Lower leg skin (tissue), 4 donors: Measurements from ENCODE around the gene TLE1. TPM values are rescaled to one million over a fixed set of nuclear protein-coding genes. Genes with fewer than 3 reads are reported as not detected.
"Not testable (repeated sequence)": the region's sequence is repeated elsewhere in the genome, so short reads cannot be mapped to it uniquely, and the experiment has no call there.

Experiments
- DNase-seq, 2 donors: peaks; one replicate each; pipeline ENCODE4 v3.0.0-alpha.2; 2019; ENCODE audit warnings: low spot score in 2 of 2
- H3K4me3 ChIP-seq: fragments of 200-600 bp; sonication (generic); 2 replicates; pipeline ENCODE4 v1.5.1; 2017; ENCODE audit warnings: mild to moderate bottlenecking, low read depth; ENCODE audit not compliant: poor library complexity, severe bottlenecking
- POLR2A ChIP-seq, 2 donors: fragments of 450-650 bp; IDR thresholded peaks; one replicate each; pipeline ENCODE4 v1.6.1; 2016 to 2017; ENCODE audit warnings: antibody characterized with exemption in 2 of 2, mild to moderate bottlenecking in 1 of 2, moderate library complexity in 1 of 2
- WGBS, 2 donors: methylation state at CpG; one replicate each; pipeline ENCODE4 v1.1.5; 2018; 5-methylcytosine and 5-hydroxymethylcytosine counted together
- intact Hi-C: fragments of 100-400 bp; cut with DNase I; formaldehyde crosslinking; loops from one replicate; pipeline ENCODE4 v1.15.0; 2023; ENCODE audit warnings: low total_unique reads
- total RNA-seq, 4 donors: library from RNA; depleted of rRNA; stranded (reverse); fragments of >200 nt; gene quantifications; one replicate each; pipeline ENCODE4 v1.1.0, GENCODE V29; 2016
- TF ChIP-seq, protein P1 (sequence below), 3 donors: fragments of 450-650 bp; IDR thresholded peaks; one replicate each; pipeline ENCODE4 v1.5.1; 2016; ENCODE audit warnings: antibody characterized with exemption in 3 of 3, mild to moderate bottlenecking in 3 of 3, moderate library complexity in 2 of 3

Gene TLE1
- total RNA-seq, 4 donors from 2014 or later = 42.0 to 63.3 (median 43.7) TPM

- DNase-seq = no peak
- WGBS, 2 donors = 83 to 86% methylated on average over 7 of the region's 7 CpGs
- intact Hi-C loops = no loop called here
- no peak for TF ChIP-seq POLR2A (IDR thresholded peaks at IDR 0.05)
- TF ChIP-seq, protein P1, sequence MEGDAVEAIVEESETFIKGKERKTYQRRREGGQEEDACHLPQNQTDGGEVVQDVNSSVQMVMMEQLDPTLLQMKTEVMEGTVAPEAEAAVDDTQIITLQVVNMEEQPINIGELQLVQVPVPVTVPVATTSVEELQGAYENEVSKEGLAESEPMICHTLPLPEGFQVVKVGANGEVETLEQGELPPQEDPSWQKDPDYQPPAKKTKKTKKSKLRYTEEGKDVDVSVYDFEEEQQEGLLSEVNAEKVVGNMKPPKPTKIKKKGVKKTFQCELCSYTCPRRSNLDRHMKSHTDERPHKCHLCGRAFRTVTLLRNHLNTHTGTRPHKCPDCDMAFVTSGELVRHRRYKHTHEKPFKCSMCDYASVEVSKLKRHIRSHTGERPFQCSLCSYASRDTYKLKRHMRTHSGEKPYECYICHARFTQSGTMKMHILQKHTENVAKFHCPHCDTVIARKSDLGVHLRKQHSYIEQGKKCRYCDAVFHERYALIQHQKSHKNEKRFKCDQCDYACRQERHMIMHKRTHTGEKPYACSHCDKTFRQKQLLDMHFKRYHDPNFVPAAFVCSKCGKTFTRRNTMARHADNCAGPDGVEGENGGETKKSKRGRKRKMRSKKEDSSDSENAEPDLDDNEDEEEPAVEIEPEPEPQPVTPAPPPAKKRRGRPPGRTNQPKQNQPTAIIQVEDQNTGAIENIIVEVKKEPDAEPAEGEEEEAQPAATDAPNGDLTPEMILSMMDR (IDR thresholded peaks at IDR 0.05) = no peak
- no peak overlapping the region for H3K4me3 ChIP-seq
Observed at GRCh38 chr9:81652058-81652687, 37.2 kb downstream of the TLE1 start.

GRCh38 chr9:81650586-81651515 lies 38.5 kb downstream of the TLE1 start:
- WGBS, 2 donors = 90 to 94% methylated on average over 8 of the region's 8 CpGs
- TF ChIP-seq, protein P1 (IDR thresholded peaks at IDR 0.05) = no peak
- TF ChIP-seq POLR2A (IDR thresholded peaks at IDR 0.05) = no peak
- H3K4me3 ChIP-seq = no peak overlapping the region
- intact Hi-C loops = no loop called here
- DNase-seq = no peak

DNA sequence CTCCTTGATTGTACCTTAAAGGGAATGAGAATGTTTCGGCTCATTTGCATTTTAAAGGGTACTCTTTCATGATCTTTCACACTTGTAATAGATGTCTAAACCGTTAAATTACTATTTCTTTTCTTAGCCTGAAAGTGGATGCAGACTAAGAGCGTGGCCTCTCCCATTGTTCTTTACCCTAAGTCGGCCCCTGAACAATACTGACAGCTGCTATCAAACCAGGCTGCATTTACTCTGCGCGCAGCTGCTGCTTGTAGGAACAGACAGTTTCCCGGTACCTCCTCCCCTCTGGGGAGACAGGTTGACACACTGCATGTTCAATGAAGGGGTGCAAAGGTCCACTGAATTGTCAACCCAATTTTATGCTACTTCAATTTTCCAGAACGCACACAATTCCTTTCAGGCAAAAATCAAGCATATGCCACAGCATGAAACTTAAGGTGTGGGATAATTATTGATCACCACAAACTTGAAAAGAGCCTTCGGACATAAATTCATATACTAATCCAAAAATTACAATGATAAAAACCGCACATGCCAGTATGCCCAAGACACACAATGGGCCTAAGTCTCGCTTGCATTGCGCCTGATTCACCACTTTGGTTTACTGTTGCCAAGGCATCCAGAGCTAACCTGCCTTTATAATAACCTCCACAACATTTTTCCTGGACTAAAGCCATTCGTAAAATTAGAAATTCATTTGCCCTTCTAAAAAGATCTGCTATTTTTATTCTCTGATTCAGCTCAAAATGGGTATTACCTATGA lies 39.7 kb downstream of the TLE1 start:
- DNase-seq = no peak
- WGBS, 2 donors = 73 to 84% methylated on average over 13 of the region's 13 CpGs
- no peak for TF ChIP-seq POLR2A (IDR thresholded peaks at IDR 0.05)
- no peak overlapping the region for H3K4me3 ChIP-seq
- intact Hi-C loops = no loop called here

DNA sequence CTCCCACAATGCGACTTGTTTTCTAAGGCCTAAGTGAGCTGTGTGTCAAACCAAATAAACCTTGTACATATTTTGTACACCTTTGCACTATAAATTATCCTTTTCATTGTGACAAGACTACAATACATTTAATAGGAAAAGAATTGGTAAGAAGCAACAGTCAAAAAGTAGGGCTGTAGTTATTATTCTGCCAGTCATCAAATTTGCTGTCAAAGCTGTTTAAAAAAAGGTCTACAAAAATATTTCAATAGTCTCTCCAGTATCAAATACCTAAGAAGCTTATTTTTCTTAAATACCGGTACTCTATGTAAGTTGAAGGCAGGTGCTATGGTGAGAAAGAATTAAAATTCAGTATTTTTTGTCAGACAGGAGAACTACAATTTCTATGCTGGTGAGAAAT lies 40.5 kb downstream of the TLE1 start:
- intact Hi-C loops = no loop called here
- TF ChIP-seq POLR2A (IDR thresholded peaks at IDR 0.05) = no peak
- TF ChIP-seq, protein P1 (IDR thresholded peaks at IDR 0.05) = no peak
- no peak overlapping the region for H3K4me3 ChIP-seq
- WGBS, 2 donors = 79 to 97% methylated on average over 2 of the region's 2 CpGs
- DNase-seq = no peak

DNA sequence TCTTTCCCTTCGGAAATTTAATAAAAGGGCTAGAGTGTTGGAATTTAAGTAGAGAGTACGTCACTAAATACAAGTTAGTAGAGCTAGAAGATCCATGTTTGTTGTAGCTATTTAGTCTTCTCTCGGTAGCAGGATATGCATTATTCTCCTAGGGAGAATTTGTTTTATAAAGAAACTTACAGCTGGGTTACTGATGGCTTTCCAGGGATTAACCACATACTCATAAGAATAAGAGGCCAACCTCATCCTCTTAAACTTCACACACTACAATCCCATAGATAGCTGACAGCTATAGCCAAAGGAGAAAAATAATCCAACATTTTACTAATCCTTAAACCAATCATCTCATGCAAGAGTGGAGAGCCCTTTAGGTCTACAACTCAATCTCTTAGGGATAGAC lies 43.0 kb downstream of the TLE1 start:
- TF ChIP-seq, protein P1 (IDR thresholded peaks at IDR 0.05) = no peak
- TF ChIP-seq POLR2A (IDR thresholded peaks at IDR 0.05) = no peak
- no peak overlapping the region for H3K4me3 ChIP-seq
- DNase-seq = no peak
- WGBS, 2 donors = 90 to 93% methylated on average over 3 of the region's 3 CpGs
- intact Hi-C loops = no loop called here

DNA sequence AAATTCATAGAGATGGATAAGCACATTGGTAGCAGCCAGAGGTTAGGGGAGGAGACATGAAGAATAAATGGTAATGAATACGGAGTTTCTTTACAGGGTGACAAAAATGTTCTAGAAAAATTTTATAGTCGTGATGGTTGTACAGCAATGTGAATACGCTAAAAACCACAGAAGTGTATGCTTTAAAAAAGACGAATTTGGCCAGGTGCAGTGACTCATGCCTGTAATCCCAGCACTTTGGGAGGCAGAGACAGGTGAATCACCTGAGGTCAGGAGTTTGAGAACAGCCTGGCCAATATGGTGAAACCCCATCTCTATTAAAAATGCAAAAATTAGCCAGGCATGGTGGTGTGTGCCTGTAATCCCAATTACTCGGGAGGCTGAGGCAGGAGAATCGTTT lies 44.8 kb downstream of the TLE1 start:
- DNase-seq, H3K4me3 ChIP-seq, intact Hi-C loops: not testable (repeated sequence)
- WGBS, 2 donors = 71 to 72% methylated on average over 6 of the region's 6 CpGs
